ENCODE results near the gene TENM4.

GRCh38 chr11:78735711-78736110, 705.1 kb downstream of the TENM4 start:
- TF ChIP-seq POLR2AphosphoS5 (IDR thresholded peaks at IDR 0.05; ENCODE audit: low read depth, low read length): no peak
- TF ChIP-seq REST (IDR thresholded peaks at IDR 0.05; ENCODE audit: insufficient read depth in 1 of 2, low read depth in 2 of 2, low read length in 2 of 2): no peak
- TF ChIP-seq TAF1 (IDR thresholded peaks at IDR 0.05; ENCODE audit: borderline replicate concordance, insufficient read depth, low read length): no peak
